ENCODE results near the gene NES. TPM values are rescaled to one million over a fixed set of nuclear protein-coding genes. Genes with fewer than 3 reads are reported as not detected.

NES gene
- polyA plus RNA-seq, 3 donors = not detected

DNA sequence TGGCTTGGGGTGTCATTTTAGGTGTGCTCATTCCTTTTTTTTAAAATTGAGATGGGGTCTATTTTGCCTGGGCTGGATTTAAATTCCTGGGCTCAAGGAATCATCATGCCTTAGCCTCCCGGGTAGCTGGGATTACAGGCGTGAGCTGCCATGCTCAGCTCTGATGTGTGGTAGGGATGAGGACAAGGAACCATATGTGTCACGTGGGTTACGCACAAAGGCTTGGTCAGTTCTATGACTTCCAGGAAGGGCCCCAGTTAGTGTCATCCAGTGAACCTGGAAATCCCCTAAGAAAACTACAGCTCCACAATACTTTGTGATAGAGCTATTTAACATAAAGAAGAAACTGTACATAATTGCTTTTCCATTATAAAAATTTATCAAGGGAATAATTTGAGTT, 44.3 kb upstream of the NES start:
- peaks cover 41% of the 10 kb centered on the region for H3K79me2 ChIP-seq (ENCODE audit: insufficient read depth, low read length)
- no CpG with 5 or more reads among the region's 4 CpGs for WGBS (ENCODE audit: insufficient coverage)
- no peak overlapping the region for H3K27ac ChIP-seq (ENCODE audit: low read depth in 1 of 2, low read length in 2 of 2)
- H3K9me3 Mint-ChIP-seq = no peaks in the 10 kb centered on the region
- H3K4me2 ChIP-seq (replicated peaks; ENCODE audit: extremely low read depth, low read length, poor library complexity, severe bottlenecking) = no peak overlapping the region
- no peaks in the 10 kb centered on the region for H3K27me3 ChIP-seq (ENCODE audit: control insufficient read depth in 2 of 2, insufficient read depth in 2 of 2, low read length in 2 of 2)
- H3K9me3 ChIP-seq (replicated peaks in 1 of 2; ENCODE audit: control insufficient read depth in 1 of 2, insufficient read depth in 1 of 2, low read length in 2 of 2) = no peaks in the 10 kb centered on the region
- H3K27ac Mint-ChIP-seq = peak overlapping the region in 1 of 7 donors; percentile 35
- peaks cover 45 to 51% of the 10 kb centered on the region in 2 donors for H3K36me3 Mint-ChIP-seq
- no peak overlapping the region for H3K4me3 Mint-ChIP-seq
- intact Hi-C loops (cut with micrococcal nuclease) = loop anchor here (5.0 to 10.0 kb wide), 2 partner anchors 94 to 217 kb away; partner anchors contain the start of gene MEF2D (in 1 of the 2)
- H3K4me1 Mint-ChIP-seq = peaks cover 6% of the 10 kb centered on the region
- no peak for DNase-seq
- H3K4me3 ChIP-seq (replicated peaks in 1 of 3; ENCODE audit: low read depth in 2 of 3, low read length in 3 of 3) = no peak overlapping the region
- H3K4me1 ChIP-seq (ENCODE audit: control insufficient read depth in 1 of 2, insufficient read depth in 2 of 2, low read length in 2 of 2) = peaks cover 16 to 18% of the 10 kb centered on the region in 2 donors
- H3K9ac ChIP-seq (ENCODE audit: insufficient read depth, low read length, poor library complexity, severe bottlenecking) = no peak overlapping the region
- peaks cover 65% of the 10 kb centered on the region for H4K20me1 ChIP-seq (ENCODE audit: insufficient read depth, low read length)
- peaks cover 0 to 2% (median 0%) of the 10 kb centered on the region in 3 donors for H3K27me3 Mint-ChIP-seq (ENCODE audit: low read depth in 3 of 3)
- TF ChIP-seq CTCF (IDR thresholded peaks at IDR 0.05) = no peak
- no peak overlapping the region for H2AFZ ChIP-seq (ENCODE audit: insufficient read depth, low read depth, low read length, poor library complexity, severe bottlenecking)
- H3K36me3 ChIP-seq (replicated peaks in 1 of 2; ENCODE audit: control insufficient read depth in 1 of 2, insufficient read depth in 2 of 2, low read length in 2 of 2) = peaks cover 39 to 62% of the 10 kb centered on the region in 2 donors

DNA sequence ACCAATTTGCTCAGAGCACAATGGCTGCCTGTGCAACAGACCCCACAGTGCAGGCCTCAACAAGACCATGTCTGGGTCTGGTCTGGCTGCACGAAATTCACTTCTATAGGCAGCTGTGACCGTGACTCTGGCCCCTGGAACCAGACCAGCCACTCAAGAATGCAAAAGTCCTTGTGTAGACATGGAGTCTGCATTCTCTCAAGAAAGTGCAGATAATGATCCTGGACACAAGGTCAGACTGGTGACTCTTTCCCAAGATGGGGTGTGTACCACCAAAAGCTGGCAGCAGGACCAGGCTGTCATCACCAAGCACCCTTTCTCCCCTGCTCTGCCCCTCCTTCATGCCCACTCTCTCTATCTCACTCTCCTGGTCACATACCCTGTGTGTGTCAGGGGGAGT, 43.9 kb upstream of the NES start:
- no peak overlapping the region for H3K4me3 ChIP-seq (replicated peaks in 1 of 3; ENCODE audit: low read depth in 2 of 3, low read length in 3 of 3)
- 100% methylated on average over 2 of the region's 2 CpGs for WGBS (ENCODE audit: insufficient coverage)
- Mint-ChIP-seq H3K27me3 (ENCODE audit: low read depth in 3 of 3) (peaks cover 0 to 2% (median 0%) of the 10 kb centered on the region in 3 donors), H3K4me1 (peaks cover 6% of the 10 kb centered on the region), H3K36me3 (peaks cover 49 to 55% of the 10 kb centered on the region in 2 donors), H3K9me3 (no peaks in the 10 kb centered on the region), H3K4me3 (no peak overlapping the region), H3K27ac (peak overlapping the region in 1 of 7 donors; percentile 35)
- no peak overlapping the region for H3K27ac ChIP-seq (ENCODE audit: low read depth in 1 of 2, low read length in 2 of 2)
- no peak overlapping the region for H3K4me2 ChIP-seq (replicated peaks; ENCODE audit: extremely low read depth, low read length, poor library complexity, severe bottlenecking)
- H4K20me1 ChIP-seq (ENCODE audit: insufficient read depth, low read length) = peaks cover 61% of the 10 kb centered on the region
- no peaks in the 10 kb centered on the region for H3K27me3 ChIP-seq (ENCODE audit: control insufficient read depth in 2 of 2, insufficient read depth in 2 of 2, low read length in 2 of 2)
- peaks cover 37% of the 10 kb centered on the region for H3K79me2 ChIP-seq (ENCODE audit: insufficient read depth, low read length)
- no peak overlapping the region for H2AFZ ChIP-seq (ENCODE audit: insufficient read depth, low read depth, low read length, poor library complexity, severe bottlenecking)
- no peaks in the 10 kb centered on the region for H3K9me3 ChIP-seq (replicated peaks in 1 of 2; ENCODE audit: control insufficient read depth in 1 of 2, insufficient read depth in 1 of 2, low read length in 2 of 2)
- TF ChIP-seq CTCF (IDR thresholded peaks at IDR 0.05) = no peak
- intact Hi-C loops (cut with micrococcal nuclease) = loop anchor here (5.0 to 10.0 kb wide), 2 partner anchors 94 to 216 kb away; partner anchors contain the start of gene MEF2D (in 1 of the 2)
- H3K36me3 ChIP-seq (replicated peaks in 1 of 2; ENCODE audit: control insufficient read depth in 1 of 2, insufficient read depth in 2 of 2, low read length in 2 of 2) = peaks cover 39 to 62% of the 10 kb centered on the region in 2 donors
- no peak overlapping the region for H3K9ac ChIP-seq (ENCODE audit: insufficient read depth, low read length, poor library complexity, severe bottlenecking)
- DNase-seq = no peak
- peaks cover 12 to 13% of the 10 kb centered on the region in 2 donors for H3K4me1 ChIP-seq (ENCODE audit: control insufficient read depth in 1 of 2, insufficient read depth in 2 of 2, low read length in 2 of 2)
